Measurements from ENCODE around the gene GDF15.

- TF ChIP-seq CTCF (IDR thresholded peaks at IDR 0.05; ENCODE audit: low read length) (no peak), EZH2phosphoT487 (IDR thresholded peaks at IDR 0.05; ENCODE audit: low read length) (no peak)
Measured at GRCh38 chr19:18363787-18364186, 22.2 kb upstream of the GDF15 start.

Measured in MM.1S (cell line).